ENCODE data around the gene AQP6.

GRCh38 chr12:49943625-49943960 lies 29.2 kb upstream of the AQP6 start:
- TF ChIP-seq POLR2A (IDR thresholded peaks at IDR 0.05) (no peak), CTCF (IDR thresholded peaks at IDR 0.05) (no peak)

All from right lobe of liver (tissue), 4 donors.